Cortex of kidney (tissue), 1 donor: Measurements from ENCODE around the gene PPP1R1A.

Experiments
- DNase-seq: peaks from one replicate; lab custom pipeline; 2025; lab: John Stamatoyannopoulos, UW

PPP1R1A gene, protein sequence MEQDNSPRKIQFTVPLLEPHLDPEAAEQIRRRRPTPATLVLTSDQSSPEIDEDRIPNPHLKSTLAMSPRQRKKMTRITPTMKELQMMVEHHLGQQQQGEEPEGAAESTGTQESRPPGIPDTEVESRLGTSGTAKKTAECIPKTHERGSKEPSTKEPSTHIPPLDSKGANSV

DNA sequence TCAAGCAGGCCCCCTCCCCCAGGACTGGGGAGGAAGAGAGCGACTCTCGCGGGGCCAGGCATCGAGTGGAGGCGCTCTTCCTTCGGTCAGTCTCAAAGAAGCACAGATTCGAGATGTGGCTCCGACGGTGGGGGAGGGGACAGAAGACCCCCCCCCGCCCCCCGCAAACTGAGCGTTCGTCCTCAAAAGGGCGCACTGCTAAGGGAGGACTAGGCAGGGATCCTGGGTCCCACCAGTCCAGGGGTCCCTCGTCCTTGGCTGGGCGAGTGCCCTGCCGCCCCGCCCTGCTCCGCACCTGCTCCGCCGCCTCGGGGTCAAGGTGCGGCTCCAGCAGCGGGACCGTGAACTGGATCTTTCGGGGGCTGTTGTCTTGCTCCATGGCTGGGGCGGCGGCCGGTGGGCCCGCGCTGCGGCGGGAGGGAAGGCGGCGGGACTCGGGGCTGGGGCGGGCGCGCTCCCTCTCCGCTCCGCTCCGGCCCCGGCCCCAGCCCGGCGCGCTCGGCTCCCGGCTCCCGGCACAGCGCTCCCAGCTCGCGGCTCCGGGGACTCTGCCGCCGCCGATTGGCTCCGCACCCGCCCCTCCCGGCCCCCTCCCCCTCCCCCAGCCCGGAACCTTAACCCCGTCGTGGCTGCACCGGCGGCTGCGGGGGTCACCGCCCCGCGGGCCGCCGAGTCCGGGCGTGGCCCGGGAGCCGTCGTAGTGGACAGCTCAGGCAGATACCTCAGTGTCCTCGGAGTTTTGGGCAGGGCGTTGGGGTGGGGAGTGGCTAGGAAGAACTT lies at the start of gene PPP1R1A:
PPP1R1A (minus strand) TSS at position 550 of the 780 bp plus-strand sequence; CDS start at position 379, 171 bp downstream.
- no peak for DNase-seq

DNA sequence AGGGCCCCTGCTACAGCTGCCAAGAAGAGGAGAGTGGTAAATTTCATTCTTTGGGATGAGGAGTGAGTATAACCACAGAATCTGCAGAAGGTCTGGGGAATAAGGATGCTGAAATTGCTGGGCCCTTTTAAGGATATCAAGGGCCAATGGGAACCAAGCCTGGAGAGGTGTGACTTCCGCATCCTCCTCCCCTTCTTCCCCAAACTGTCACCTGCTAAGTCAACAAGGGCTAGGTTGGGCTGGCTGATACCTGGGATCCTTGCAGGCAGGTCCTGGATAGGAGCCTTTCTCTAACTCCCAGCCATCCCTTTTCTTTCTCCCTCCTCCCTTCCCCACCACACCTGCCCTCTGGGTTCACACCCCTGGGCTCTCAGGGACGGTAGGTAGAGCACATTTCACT lies 46.3 kb upstream of the PPP1R1A start, which contains the start of gene LACRT:
LACRT (minus strand) TSS at position 101 of the 400 bp plus-strand sequence; CDS start at position 47, 54 bp downstream.
- no peak for DNase-seq

DNA sequence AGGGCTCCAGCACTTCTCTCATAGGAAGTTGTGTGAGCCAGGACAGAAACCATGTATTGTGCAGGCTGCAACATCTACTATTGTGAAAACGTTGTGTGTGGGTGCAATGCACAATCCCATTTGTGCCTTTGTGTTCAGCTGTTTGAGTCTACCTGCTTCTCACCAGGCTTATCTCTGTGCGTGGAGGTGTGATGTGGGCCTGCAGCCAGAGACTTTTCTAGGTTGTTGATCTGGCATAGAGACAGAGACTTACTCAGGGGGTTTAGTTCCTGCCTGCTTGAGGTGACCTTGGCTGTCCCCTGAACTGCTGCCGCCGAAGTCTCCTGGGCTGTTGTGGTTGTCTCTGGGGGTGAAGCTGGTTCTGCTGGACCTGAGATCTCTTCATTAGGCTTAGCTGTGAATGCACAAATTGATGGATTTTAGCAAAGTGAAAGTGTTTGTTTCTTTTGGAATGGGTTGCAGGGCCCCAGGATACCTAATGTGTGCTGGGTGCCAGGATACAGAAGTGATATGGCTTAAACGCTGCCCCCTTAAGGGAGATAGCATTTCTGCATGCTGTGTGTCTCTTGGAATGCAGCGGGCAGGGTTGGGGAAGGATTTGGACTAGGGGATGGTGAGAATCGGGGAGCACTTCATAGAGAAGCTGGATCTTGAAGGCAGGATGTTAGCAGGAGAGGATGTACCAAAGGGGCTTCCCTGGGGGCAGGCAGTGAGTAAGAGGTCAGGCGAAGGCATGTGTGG lies 43.7 kb upstream of the PPP1R1A start:
- DNase-seq, result no peak

DNA sequence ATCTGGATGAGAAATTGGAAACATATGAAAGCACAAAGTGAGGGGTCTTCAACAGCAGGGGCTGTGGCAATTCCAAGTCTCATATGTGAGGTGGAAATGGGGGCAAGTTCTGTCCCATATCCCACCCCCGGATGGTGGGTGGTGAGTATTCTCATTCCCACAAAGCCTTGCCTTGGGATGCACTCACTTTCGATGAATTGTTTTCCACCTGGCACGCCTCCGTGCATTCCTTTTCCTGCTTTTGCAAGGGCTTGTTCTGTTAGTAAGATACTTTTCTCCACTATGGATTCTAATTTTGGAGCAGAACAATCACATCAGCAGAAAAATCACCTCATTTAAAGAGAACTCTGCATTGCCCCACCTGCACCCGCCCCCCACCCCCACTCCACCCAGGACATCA lies 43.1 kb upstream of the PPP1R1A start:
- no peak for DNase-seq

DNA sequence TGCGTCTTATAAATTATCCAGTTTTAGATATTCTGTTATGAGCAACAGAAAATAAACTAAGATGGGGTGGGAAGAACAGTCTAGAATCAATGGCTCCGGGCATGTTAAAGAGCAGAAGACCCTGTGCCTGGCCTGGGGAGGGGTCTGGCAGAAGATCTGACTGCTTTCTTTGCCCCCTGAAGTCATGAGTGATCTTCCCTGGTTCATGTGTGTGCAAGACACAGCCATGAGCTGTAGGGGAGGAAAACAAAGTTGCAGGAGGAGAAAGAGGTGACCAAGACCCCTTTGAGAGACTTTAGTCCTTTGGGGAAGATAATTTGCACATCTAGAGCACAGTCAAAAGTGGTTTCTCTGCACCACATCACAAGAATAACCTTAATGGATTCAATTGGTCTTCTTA lies 41.5 kb upstream of the PPP1R1A start:
- DNase-seq, result no peak

DNA sequence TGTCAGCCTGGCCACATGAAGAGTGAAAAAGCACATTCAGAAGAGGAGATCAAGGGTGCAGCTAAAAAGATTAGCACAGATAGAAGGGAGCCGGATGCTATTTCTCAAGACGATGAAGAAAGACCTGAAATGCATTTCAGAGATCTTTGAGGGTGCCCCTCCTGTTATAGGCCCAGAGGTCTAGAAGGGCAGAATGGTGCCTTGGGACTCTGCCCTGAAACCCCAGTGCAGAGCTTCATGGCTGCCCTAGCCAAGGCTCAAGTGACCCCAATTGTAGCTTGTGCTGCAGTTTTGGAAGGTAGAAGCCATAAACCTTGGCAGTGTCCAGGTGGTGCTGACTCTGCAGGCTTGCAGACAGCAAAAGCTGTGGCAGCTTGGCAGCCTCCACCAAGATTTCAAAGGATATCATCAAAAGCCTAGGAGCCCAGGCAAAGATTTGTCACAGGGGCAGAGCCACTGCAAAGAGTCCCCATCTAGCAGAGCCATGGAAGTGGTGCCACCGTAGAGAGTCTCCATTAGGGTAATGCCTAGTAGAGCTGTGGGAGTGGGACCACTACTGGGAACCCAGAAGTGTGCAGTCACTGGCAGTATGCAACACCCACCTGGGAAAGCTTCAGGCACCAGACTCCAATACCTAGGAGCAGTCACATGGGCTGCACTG lies 39.9 kb upstream of the PPP1R1A start:
- DNase-seq, result no peak

DNA sequence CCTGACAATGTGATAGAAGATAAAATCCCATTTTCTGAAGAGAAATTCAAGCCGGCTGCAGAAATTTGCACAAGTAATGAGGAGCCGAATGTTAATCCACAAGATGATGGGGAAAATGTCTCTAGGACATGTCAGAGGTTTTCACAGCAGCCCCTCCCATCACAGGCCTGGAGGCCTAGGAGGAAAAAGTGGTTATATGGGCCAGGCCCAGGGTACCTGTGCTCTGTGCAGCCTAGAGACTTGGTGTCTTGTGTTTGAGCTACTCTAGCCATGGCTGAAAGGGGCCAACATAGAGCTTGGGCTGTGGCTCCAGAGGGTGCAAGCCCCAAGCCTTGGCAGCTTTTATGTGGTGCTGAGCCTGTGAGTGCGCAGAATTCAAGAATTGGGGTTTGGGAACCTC lies 38.8 kb upstream of the PPP1R1A start:
- no peak for DNase-seq

DNA sequence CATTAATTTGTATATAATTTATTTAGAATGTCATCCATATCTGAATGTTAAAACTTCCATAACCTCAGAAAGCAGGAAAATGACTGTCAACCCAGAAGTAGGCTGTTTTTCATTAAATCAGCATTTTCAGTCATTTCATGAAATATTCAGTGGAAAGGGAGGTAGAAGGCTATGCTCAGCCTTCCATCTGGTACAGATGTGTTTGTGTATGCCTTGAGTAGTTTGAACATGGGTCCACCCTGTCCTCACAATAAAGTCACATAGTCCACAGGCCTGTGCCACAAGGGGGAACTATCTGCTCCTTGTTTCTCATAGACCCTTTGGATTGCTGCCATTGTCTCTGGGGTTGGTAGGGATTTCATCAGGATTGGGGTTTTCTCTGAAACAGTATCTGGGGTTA lies 37.1 kb upstream of the PPP1R1A start:
- no peak for DNase-seq

DNA sequence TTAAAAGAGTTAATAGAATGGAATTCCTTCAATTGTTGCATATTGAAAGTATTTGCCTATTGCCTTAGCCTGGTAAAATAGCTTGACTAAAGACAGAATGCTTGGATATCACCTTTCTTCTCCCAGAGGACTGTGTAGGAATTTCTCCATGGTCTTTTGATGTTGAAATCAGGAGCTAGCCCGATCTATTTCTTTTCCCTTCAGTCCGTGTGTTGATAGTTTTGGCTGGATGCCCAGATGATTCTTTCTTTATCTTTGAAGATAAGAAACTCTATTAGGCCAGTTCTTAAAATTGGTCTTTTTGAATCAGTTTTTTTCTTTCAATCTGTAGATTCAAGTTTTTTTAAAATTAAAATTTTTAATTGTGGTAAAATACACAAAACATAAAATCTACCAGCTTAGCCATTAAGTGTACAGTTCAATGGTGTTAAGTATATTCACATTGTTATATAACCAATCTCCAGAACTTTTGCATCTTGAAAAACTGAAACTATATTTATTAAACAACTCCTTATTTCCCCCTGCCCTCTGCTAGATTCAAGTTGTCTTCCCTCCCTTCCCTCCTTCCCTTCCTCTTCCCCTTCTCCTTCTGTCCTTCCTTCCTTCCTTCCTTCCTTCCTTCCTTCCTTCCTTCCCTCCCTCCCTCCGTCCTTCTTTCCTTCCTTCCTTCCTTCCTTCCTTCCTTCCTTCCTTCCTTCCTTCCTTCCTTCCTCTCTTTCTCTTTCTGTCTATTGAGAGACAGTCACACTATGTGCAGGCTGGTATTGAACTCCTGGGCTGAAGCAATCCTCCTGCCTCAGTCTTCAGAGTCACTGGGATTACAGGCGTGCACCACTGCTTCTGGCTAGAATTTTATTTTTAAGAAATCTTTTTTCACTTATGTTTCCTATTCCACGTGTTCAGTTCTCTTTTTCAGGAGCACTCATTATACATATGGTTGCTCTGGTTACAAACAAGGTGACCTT lies 36.1 kb upstream of the PPP1R1A start:
- no peak for DNase-seq

DNA sequence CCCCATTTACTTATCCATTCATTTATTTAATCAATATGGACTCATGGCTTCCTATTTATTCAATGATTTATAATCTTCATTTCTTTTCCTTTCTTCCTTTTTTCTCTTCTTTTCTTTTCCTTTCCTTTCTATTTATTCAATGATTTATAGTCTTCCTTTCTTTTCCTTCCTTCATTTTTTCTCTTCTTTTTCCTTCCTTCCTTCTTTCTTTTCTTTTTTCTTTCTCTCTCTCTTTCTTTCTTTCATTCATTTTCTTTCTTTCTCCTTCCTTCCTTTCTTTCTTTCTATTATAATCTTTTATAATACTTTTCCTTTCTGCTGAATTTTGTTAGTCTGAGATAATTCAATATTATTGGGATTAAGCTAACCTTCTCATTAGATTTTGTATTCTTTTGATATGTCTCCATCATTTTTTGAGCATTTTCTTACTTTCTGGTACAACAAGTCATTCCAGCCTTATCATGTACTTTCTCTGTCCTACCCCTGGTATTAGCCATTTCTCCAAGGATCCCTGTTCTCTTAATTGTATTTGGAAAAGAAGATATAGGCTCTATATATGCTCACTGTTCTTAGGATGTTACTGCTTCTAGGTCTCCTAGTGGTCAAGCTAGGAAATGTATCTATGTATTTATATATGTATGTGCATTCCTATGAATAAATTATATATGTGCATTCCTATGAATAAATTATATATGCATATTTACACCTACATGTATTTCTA lies 34.2 kb upstream of the PPP1R1A start:
- DNase-seq, result no peak

DNA sequence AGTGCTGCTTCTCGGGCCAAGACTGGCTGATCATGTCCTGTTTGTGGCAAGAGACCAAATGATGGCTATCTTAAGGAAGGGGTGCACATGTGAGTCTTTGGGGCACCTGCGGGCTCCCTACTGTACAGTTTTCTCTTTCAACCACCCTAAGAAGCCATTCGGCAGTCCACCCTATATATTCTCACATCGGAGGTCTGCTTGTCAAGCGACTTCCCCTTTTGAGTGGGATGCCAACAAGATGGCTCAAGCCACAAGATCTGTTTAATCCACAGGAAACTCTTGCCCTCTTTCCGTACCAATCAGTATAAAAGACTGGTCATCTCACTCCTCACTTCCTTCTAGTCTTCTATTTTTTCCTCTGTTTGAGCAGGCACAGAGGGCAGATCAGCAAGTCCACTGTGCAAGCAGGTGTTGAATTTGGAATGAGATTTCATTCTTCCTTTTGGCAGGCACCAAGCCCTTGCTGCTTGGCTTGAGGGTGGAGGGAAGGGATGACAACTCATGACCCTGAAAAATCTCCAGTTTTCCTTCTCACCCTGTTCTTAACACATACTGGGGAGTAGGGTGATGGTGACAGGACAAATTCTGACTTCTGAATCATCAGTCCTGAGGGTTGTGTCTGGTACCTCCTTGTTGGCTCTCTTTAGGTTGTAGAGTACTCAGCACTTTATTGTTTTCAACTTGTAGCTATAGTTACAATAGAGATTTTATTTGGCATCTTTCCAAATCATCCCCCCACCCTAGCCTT lies 28.6 kb upstream of the PPP1R1A start:
- no peak for DNase-seq

DNA sequence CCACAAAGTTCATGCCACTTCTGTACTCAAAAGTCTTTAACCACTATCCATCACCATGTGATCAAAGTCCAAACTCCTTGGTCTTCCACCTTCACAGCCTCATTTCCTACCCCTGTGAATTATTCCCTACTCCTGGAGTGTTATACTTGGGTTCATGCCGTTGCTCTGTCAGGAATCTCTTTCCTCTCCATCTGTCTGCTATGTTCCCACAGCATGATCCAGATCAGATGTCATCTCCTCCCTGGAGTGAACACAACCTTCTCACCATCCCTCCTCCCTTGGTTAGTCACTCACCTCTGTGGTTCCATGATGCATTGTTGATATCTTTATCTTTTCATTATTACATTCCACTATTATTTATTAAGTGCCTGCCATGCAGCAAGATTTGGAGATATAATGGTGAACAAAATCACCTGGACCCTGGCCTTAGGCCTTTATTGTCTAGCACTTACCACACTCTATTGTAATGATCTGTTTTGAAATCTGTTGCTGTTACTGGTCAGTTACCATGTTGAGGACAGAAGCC lies 23.8 kb upstream of the PPP1R1A start:
- no peak for DNase-seq

DNA sequence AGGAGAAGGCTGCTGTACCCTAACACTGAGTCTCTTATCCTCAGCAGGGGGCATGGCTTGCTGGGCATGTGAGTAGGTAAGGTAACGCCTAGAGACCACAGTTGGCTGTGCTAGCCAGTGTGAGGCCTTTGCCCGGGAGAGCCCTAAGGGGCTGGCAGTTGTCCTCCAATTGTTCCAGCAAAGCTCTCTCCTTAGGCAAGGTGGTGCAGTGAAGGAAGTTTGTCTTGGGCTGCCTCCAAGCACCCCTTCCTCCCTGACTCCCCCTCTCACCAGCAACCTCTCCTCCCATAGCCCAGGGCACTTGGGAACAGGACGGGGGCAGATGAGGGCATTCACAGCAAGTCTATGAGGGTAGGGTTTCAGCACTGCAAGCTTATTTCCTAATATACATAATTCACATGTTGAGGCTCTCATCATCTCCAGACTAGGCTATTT lies 23.3 kb upstream of the PPP1R1A start:
- no peak for DNase-seq

DNA sequence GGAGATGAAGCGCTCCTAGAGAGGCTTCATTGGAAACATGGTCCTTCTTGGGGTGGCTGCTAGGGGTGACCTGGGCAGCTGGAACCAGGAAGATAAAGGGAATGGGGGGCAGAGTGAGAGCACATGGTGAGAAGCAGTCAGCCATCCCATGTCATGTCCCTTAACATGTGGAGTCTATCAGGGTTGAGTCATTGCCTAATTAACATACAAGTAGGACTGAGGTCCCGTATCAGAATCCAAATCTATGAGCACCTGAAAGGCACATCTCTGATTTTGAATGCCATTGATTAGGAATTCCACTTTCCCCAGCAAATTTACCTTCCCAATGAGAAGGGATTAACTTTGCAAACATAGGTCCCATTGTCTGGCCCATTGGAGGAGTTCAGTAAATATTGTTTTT lies 20.3 kb upstream of the PPP1R1A start:
- DNase-seq, result no peak

DNA sequence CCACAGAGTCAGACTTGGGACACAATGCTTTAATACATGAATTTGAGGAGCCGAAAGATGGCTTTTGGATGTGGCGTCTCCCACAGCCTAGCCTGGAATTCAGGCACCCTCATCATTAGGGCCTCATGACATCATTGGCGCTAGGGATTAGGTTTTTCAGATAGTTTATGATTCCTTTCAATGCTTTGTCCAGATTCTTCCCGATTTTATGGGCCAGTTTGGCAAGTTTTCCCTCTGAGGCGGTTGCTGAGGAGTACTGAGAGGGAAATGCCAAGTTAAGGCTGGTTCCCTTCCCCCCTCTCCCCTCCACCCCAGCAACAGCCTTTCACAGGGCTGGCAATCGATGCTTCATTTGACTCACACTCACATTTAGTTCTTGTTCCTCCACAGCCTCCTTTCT lies 19.7 kb upstream of the PPP1R1A start:
- no peak for DNase-seq

DNA sequence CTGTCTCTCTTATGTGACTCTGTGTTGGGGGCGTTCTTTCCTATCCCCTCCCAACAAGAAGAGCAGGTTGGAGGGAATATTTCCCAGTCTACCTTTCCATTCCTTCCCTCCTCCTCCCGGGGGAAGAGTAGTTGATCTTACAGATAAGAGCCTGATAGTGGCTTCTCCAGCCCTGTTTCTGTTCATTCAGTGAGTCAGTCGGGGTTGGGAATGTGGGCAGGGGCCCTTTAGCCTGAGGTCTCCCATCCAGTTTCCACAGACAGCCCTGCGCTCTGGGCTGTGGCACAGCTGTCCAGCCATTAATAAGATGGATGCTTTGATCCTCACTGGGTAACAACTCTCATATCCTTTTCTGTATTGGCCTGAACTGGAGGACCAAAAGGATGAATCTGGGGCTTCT lies 18.1 kb upstream of the PPP1R1A start:
- no peak for DNase-seq

DNA sequence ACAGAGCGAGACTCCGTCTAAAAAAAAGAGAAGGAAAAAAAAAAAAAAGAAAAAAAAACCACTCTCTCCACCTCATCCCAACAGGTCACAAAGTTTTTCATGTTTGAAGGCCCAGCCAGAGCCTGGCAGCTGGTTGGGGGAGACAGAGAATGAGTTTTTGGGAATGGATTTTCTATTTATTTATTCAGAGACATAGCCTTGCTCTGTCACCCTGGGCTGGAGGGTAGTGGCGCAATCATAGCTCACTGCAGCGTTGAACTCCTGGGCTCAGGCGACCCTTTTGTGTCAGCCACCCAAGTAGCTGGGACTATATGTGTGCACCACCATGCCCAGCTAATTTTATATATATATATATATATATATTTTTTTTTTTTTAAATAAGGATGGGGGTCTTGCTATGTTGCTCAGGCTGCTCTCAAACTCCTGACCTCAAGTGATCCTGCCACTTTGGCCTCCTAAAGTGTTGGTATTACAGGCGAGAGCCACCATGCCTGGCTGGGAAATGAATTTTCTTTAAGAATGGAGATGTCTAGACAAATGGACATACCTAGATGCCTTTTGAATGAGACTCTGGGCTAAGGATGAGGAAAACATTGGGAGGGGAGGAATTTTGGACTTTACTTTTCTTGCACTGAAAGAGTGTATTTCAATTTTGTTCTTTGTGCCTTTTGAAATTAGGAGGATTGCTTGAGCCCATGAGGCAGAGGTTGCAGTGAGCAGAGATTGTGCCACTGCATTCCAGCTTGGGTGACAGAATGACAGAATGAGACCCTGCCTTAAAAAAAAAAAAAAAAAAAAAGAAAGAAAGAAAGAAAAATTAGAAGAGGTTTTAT lies 16.9 kb upstream of the PPP1R1A start:
- no peak for DNase-seq

DNA sequence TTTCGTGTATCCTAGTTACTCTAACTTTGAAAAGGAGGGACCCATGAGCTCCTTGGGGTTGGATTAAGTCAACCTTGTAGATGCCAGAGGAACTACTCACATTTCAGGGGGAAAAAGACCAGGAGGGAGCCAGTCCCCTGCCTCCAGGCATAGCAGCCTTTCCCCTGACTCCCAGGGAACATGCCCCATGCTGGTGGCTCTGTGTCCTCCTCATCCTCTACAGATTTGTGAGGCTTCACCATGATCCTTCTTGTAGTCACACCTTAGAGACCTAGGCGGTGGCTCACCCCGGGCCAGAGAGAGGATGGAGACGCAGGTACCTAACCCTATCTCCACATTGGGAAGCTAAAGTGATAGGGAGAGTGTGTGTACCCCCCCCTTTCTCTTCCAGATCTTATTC lies 16.0 kb upstream of the PPP1R1A start:
- DNase-seq, result no peak

DNA sequence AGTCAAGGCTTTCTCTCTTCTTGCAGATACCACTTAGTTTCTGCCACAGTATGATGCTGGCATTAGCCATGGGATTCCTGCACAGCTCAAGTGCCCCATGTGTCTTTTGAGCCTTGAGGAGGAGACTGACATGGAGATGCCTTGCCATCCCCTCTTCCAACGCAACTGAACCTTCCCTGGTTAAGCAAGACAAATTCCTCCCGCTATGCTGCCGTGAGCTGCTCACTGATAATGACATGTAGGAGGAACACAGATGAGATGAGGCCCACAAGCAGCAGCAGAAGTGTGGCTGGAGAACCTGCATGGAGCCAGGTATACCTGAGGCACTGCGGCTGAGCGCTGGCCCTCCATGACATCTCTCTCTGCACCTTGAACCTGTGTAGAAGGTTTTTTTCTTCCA lies 15.4 kb upstream of the PPP1R1A start:
- no peak for DNase-seq
